AG09309 (cell line): ENCODE data around the gene NPTN.
A peak's percentile ranks its signal among the peaks of the same experiment; 100 is the strongest.

ENCODE experiments used
- DNase-seq: peaks from one replicate; pipeline ENCODE4 v3.0.0-alpha.2; 2010; ENCODE audit warnings: low read depth
- H3K4me3 ChIP-seq: 2 replicates; pipeline ENCODE4 v1.5.1; 2011; ENCODE audit warnings: mild to moderate bottlenecking, low read depth, low read length, moderate library complexity; ENCODE audit not compliant: control insufficient read depth
- TF ChIP-seq, protein P1 (sequence below): IDR thresholded peaks from 2 replicates; pipeline ENCODE4 v1.5.1; 2011; ENCODE audit warnings: mild to moderate bottlenecking, low read depth, low read length, inconsistent platforms; ENCODE audit not compliant: insufficient read depth, control insufficient read depth; ENCODE audit errors: missing control alignments

Gene NPTN

DNA sequence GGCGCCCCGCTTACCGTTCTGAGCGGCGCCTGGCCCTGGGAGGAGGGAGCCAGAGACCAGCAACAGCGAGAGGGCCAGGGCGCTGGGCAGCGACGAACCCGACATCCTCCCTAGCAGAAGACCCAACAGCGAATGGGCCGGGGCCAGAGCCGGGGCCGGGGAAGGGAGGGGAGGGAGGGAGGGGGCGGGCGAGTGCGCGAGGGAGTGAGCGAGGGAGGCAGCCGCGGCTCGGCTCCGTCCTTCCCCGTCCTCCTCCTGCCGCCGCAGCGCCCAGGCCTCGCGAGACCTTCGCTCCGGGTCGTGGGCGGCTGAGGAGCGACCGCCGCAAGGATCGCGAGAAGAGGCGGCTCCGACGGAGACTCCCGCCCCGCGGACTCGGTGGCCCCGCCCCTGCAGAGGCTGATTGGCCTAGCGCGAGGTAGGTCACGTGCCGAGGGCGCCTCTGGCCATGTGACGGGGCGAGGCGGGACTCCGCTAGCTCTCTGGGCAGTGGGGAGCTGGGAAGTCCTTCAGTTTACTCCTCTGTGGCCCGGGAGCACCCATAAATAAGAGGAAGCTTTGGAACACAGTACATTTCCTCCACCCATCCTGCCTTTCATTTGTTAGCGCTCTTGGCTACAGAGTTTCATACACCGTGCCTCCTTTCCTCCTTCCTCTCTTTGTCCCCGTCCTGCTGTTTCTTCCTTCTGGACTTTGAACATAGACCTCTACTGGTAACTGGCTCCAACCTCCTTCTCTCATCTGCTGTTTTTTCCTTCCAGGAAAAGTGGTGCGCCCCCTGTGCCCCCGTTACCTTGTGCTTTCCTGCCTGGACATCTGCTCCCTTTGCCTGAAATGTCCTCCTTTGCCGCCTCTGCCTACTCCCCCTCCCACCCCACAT is at the start of gene NPTN:
Gene NPTN (minus strand): TSS at position 279 of the 880 bp plus-strand sequence. CDS start 174 bp downstream, at position 105.
- DNase-seq, result peak; percentile 84
- TF ChIP-seq, protein P1, sequence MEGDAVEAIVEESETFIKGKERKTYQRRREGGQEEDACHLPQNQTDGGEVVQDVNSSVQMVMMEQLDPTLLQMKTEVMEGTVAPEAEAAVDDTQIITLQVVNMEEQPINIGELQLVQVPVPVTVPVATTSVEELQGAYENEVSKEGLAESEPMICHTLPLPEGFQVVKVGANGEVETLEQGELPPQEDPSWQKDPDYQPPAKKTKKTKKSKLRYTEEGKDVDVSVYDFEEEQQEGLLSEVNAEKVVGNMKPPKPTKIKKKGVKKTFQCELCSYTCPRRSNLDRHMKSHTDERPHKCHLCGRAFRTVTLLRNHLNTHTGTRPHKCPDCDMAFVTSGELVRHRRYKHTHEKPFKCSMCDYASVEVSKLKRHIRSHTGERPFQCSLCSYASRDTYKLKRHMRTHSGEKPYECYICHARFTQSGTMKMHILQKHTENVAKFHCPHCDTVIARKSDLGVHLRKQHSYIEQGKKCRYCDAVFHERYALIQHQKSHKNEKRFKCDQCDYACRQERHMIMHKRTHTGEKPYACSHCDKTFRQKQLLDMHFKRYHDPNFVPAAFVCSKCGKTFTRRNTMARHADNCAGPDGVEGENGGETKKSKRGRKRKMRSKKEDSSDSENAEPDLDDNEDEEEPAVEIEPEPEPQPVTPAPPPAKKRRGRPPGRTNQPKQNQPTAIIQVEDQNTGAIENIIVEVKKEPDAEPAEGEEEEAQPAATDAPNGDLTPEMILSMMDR, result no peak

GRCh38 chr15:73682600-73683090 is 49.5 kb upstream of the NPTN start:
- TF ChIP-seq, protein P1, result no peak
- DNase-seq, result no peak
- no peak overlapping the region for H3K4me3 ChIP-seq

More for the DNA sequence above, at the start of gene NPTN:
- H3K4me3 ChIP-seq, result peak within 1 kb of the TSS; percentile 97

- TF ChIP-seq, protein P1, result no peak
- no peak overlapping the region for H3K4me3 ChIP-seq
- DNase-seq, result no peak
Observed at GRCh38 chr15:73681856-73682599, 48.8 kb upstream of the NPTN start.

GRCh38 chr15:73681063-73681462 is 47.9 kb upstream of the NPTN start:
- H3K4me3 ChIP-seq, result no peak overlapping the region
- TF ChIP-seq, protein P1, result no peak
- DNase-seq, result no peak

- DNase-seq, result no peak
- H3K4me3 ChIP-seq, result no peak overlapping the region
- TF ChIP-seq, protein P1, result no peak
Observed at GRCh38 chr15:73680549-73680948, 47.4 kb upstream of the NPTN start.

- no peak overlapping the region for H3K4me3 ChIP-seq
- TF ChIP-seq, protein P1, result no peak
- no peak for DNase-seq
Observed at GRCh38 chr15:73679964-73680363, 46.8 kb upstream of the NPTN start.
